Astrocyte of the cerebellum (primary cell): Measurements from ENCODE around the gene PPP1R1B.

Source experiments
- DNase-seq: peaks from one replicate; pipeline ENCODE4 v3.0.0-alpha.2; 2011; ENCODE audit warnings: low read depth
- H3K4me3 ChIP-seq: 2 replicates; pipeline ENCODE4 v1.5.1; 2011; ENCODE audit warnings: mild to moderate bottlenecking, low read depth, low read length, moderate library complexity
- in situ Hi-C: cut with HindIII; loops from 2 replicates; pipeline ENCODE4 v1.10.0; 2017; ENCODE audit warnings: low sequenced_read_pairs
- TF ChIP-seq, protein P1 (sequence below): IDR thresholded peaks from 2 replicates; pipeline ENCODE4 v1.5.1; 2012; ENCODE audit warnings: low read length, low read depth, moderate library complexity, mild to moderate bottlenecking; ENCODE audit errors: missing control alignments

The PPP1R1B gene

DNA sequence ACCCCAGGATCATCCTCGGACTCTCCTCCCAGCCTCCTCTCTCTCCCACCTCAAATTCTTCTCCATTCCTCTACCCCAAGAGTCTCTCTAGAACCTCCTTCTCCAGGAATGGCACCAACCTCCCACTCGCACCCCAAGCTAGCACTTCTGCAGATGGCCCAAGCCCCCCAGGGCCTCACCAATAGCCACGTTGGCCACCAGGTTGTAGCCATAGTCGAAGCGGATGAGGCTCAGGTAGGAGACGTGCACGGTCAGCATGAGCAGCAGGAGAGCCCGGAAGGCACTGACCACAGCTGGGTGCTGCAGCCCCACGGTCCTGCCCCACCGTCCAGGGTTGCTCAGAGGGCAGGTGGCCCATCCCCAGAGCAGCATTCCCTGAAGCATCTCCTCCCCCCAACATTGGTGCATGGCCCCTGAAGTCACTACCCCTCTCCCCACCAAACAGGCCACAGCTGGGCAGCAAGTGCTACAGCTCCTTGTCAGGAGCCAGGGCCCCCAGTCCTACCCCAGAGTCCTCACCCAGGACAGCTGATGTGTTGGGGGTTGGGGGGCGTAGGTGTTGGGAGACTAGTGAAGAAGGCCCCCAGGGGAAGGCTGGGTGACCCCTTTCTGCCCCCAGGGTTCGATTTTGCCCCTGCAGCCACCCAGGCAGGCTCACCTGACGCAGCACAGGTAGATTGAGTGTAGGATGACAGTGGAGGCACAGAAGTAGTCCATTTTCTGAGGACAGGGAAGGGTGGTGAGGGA lies 46.8 kb downstream of the PPP1R1B start:
- DNase-seq = no peak
- in situ Hi-C loops = no loop called here
- H3K4me3 ChIP-seq = no peak overlapping the region
- TF ChIP-seq, protein P1, sequence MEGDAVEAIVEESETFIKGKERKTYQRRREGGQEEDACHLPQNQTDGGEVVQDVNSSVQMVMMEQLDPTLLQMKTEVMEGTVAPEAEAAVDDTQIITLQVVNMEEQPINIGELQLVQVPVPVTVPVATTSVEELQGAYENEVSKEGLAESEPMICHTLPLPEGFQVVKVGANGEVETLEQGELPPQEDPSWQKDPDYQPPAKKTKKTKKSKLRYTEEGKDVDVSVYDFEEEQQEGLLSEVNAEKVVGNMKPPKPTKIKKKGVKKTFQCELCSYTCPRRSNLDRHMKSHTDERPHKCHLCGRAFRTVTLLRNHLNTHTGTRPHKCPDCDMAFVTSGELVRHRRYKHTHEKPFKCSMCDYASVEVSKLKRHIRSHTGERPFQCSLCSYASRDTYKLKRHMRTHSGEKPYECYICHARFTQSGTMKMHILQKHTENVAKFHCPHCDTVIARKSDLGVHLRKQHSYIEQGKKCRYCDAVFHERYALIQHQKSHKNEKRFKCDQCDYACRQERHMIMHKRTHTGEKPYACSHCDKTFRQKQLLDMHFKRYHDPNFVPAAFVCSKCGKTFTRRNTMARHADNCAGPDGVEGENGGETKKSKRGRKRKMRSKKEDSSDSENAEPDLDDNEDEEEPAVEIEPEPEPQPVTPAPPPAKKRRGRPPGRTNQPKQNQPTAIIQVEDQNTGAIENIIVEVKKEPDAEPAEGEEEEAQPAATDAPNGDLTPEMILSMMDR = no peak

DNA sequence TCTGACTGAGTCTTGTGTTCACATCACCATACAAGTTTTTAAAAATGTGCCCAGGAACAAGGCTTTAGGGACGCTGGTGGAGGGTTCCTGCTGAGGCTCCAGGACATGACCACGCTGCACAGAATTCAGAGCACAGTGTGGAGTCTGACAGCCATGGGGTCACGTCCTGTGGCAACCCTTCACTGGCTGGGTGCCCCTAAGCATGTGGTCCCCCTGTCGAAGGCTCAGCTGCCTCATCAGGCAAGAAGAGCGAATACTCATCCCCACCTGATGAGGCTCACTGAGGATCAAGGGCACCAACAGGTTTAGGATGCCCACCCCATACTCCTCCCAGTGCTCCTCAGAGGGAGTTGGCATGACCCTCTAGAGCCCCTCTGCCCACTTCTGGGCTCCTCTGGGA lies 47.4 kb downstream of the PPP1R1B start:
- no peak for DNase-seq
- in situ Hi-C loops = no loop called here
- H3K4me3 ChIP-seq = no peak overlapping the region
- TF ChIP-seq, protein P1 = no peak

DNA sequence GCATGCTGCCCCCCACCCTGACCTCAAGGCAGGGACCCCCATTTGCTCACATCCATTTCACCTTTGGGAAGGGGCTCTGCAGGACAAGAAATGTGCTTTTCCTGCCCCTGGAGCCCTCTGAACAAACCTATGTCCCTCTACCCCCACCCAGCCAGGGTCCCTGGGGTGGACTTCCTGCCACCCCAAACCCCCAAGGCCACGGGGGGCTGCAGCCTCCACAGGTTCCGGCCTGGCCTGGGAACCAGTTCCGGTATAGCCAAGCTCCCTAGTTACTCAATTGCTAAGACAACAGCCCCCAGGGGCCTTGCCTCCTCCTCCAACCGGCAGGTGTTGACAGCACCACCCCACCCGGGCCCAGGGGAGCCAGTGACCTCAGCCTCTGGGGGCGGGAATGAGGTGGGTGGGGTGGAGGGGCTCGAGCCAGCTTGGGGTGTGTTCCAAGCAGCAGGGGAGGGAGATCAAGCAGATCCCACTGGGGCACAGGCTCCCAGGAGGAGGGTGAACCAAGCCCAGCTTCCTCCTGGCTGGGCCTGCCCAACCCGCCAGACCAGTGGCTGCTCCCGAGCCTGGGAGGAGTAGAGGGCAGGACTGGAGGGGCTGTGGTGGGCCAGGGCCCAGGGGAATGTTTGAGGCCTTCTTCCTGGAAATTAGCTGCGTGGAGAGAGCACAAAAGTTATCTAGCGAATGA lies 48.1 kb downstream of the PPP1R1B start:
- no peak overlapping the region for H3K4me3 ChIP-seq
- DNase-seq = no peak
- in situ Hi-C loops = loop anchor here (5.0 kb wide), 2 partner anchors 42 to 67 kb away; no protein-coding TSS in a partner anchor
- TF ChIP-seq, protein P1 = no peak

DNA sequence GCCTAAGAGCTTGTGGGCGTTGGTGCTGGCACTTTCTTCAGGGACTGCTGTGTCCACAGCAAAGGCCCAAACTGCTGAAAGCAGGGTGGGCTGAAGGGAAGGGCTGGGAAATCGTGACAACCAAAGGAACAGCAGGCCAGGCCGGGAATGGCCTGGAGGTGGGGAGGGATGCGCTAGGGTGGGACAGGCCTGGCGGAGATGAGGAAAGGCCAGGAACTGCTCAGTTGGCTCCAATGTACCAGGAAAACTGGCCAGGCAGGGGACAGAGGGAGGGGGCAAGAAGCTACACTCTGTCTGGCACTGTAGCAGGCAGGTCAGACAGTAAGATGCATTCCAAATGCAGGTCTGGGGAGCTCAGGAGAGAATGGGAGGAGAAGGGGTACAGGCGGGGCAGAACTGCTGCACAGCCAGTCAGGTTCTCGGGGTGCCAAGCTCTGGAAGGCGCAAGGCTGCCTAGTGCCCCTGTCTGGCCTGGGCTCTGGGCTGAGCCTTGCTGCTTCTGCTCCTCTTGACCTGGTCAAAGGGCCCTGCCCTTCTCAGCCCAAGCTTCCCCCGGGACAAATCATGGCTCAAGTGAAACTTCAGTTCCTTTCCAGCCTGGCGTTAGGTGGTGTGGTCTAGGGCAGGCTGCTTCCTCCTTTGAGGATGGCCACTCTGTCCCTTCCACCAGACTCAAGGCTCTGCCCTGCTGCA lies 48.8 kb downstream of the PPP1R1B start:
- no peak for DNase-seq
- in situ Hi-C loops = loop anchor here (5.0 kb wide), 2 partner anchors 42 to 67 kb away; no protein-coding TSS in a partner anchor
- no peak overlapping the region for H3K4me3 ChIP-seq
- TF ChIP-seq, protein P1 = no peak

DNA sequence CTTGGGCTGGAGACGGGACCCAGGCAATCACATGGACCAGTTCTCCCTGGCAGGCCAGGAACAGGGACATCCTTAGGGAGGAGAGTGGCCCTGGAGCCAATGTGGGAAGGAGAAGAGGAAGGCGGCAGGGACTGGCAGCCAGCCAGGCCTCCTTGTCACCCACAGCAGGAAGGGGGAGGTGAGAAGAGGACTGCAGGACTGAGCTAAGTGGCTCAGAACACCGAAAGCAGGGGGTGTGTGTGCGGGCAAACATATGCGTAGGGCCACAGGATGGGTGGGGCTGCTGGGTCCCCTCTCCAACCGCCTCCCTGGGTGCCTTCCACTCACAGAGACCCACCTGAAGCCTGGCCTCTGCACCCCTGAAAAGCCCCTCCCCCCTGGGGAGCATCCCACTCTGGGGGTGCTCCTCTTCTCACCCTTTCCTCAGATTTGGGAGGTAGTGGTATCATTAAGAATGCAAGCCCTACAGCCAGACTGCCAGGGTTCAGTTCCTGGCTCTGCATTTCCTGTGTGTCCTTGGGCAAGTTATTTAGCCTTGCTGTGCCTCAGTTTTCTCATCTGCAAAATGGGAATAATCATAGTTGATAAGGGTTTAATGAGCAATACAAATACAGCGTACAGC lies 49.6 kb downstream of the PPP1R1B start:
- DNase-seq = no peak
- TF ChIP-seq, protein P1 = no peak

DNA sequence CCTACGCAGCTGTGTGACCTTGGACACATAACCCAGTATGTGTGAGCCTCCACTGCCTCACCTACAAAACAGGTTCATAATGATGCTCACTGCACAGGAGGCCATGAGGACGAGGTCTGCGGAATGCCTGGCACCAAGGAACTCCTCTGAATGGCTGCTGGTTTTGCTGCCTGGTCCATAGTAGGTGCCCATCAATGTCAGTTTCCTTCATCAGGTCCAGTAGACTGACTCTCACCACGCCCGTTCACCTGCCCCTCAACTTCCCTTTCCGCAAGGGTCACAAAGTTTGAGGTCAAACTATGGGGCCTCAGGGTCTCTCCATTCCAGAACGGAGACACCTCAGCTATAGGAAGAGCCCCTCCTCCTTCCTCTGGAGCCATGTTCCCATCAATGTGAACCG lies 50.3 kb downstream of the PPP1R1B start:
- in situ Hi-C loops = loop anchor here (5.0 kb wide), 2 partner anchors 40 to 65 kb away; no protein-coding TSS in a partner anchor
- DNase-seq = no peak

More for the DNA sequence above, 49.6 kb downstream of the PPP1R1B start:
- H3K4me3 ChIP-seq = no peak overlapping the region
- in situ Hi-C loops = loop anchor here (5.0 kb wide), 2 partner anchors 41 to 66 kb away; no protein-coding TSS in a partner anchor

More for the DNA sequence above, 50.3 kb downstream of the PPP1R1B start:
- H3K4me3 ChIP-seq = no peak overlapping the region
- TF ChIP-seq, protein P1 = no peak
